Stimulated activated naive CD4-positive, alpha-beta T cell treated with Interleukin-2 at 50 U/mL for 16 hours (primary cell): Measurements from ENCODE around the gene P3H2.

ENCODE experiments used
- DNase-seq: peaks from one replicate; lab custom pipeline; 2025; lab: John Stamatoyannopoulos, UW

Gene P3H2

GRCh38 chr3:190125436-190126068 is 4.9 kb upstream of the P3H2 start:
- DNase-seq, result no peak

- no peak for DNase-seq
Measured at GRCh38 chr3:190124067-190124466, 3.4 kb upstream of the P3H2 start.

- no peak for DNase-seq
Measured at GRCh38 chr3:190122198-190122771, 1.6 kb upstream of the P3H2 start.

- no peak for DNase-seq
Measured at GRCh38 chr3:190121383-190121782, 686 bp upstream of the P3H2 start.

GRCh38 chr3:190121061-190121377 is 322 bp upstream of the P3H2 start:
- no peak for DNase-seq

GRCh38 chr3:190119461-190120268 is 1.0 kb downstream of the P3H2 start:
- DNase-seq, result no peak

GRCh38 chr3:190118438-190118837 is 2.3 kb downstream of the P3H2 start:
- no peak for DNase-seq

GRCh38 chr3:190117981-190118380 is 2.7 kb downstream of the P3H2 start:
- DNase-seq, result no peak

- DNase-seq, result no peak
Measured at GRCh38 chr3:190116551-190117067, 4.1 kb downstream of the P3H2 start.

- no peak for DNase-seq
Measured at GRCh38 chr3:190110826-190111225, 9.9 kb downstream of the P3H2 start.

GRCh38 chr3:190109441-190109840 is 11.3 kb downstream of the P3H2 start:
- DNase-seq, result no peak

GRCh38 chr3:190108804-190109203 is 11.9 kb downstream of the P3H2 start:
- DNase-seq, result no peak

- DNase-seq, result no peak
Measured at GRCh38 chr3:190105876-190106275, 14.8 kb downstream of the P3H2 start.

- DNase-seq, result no peak
Measured at GRCh38 chr3:190101320-190102011, 19.2 kb downstream of the P3H2 start.

- no peak for DNase-seq
Measured at GRCh38 chr3:190099099-190099498, 21.6 kb downstream of the P3H2 start.

- DNase-seq, result no peak
Measured at GRCh38 chr3:190097617-190098016, 23.1 kb downstream of the P3H2 start.

- DNase-seq, result no peak
Measured at GRCh38 chr3:190097025-190097424, 23.7 kb downstream of the P3H2 start.

GRCh38 chr3:190096345-190096744 is 24.4 kb downstream of the P3H2 start:
- DNase-seq, result no peak

GRCh38 chr3:190094160-190094718 is 26.5 kb downstream of the P3H2 start:
- DNase-seq, result no peak

- no peak for DNase-seq
Measured at GRCh38 chr3:190092250-190092649, 28.4 kb downstream of the P3H2 start.

GRCh38 chr3:190089711-190090110 is 31.0 kb downstream of the P3H2 start:
- DNase-seq, result no peak

GRCh38 chr3:190088890-190089289 is 31.8 kb downstream of the P3H2 start:
- no peak for DNase-seq
